HepG2 (cell line): ENCODE measurements around the gene DOCK9. TPM values are rescaled to one million over a fixed set of nuclear protein-coding genes. Genes with fewer than 3 reads are reported as not detected.

Experiments used
- ATAC-seq: fragments of 200-7000 bp; cut with Tn5 transposase; 3 replicates; pipeline ENCODE4 v1.9.1; 2020; ENCODE audit warnings: mild to moderate bottlenecking, moderate library complexity
- BruUV-seq: library from RNA; stranded (reverse); fragments of 400-500 nt; replicated peaks from 2 replicates; lab custom pipeline; 2021; lab: Mats Ljungman, UMichigan
- CTCF ChIA-PET: fragments of 300-600 bp; formaldehyde crosslinking; extraction: SDS; loops from one replicate; lab custom pipeline; 2021; ENCODE audit warnings: low total read pairs, inconsistent platforms, low intra/inter-chr PET ratio; lab: Yijun Ruan, JAX
- POLR2A ChIA-PET: fragments of 350-600 bp; sonication (Branson Sonifier 250); formaldehyde crosslinking; loops from one replicate; lab custom pipeline; 2020; ENCODE audit warnings: antibody characterized with exemption, inconsistent platforms; lab: Yijun Ruan, JAX
- DNase-seq: peaks from one replicate; pipeline ENCODE4 v3.0.0-alpha.2; 2015; ENCODE audit warnings: low spot score
- FAIRE-seq: peaks from 3 replicates; lab custom pipeline; 2011; peaks lifted over from hg19 to GRCh38; lab: Jason Lieb, UNC
- H2AFZ ChIP-seq: one replicate; pipeline ENCODE4 v1.6.1; 2011; ENCODE audit warnings: low read length, inconsistent platforms
- H3K27ac ChIP-seq: fragments of 300-600 bp; 3 replicates; pipeline ENCODE4 v1.8.0; 2011; ENCODE audit warnings: mixed run types, mild to moderate bottlenecking, mixed read lengths, low read length, inconsistent platforms; ENCODE audit not compliant: insufficient read depth; ENCODE audit errors: extremely low read length
- H3K27me3 ChIP-seq, 2 experiments: fragments of 200-600 bp in 1 of 2; 2 replicates in 1 of 2; 3 replicates in 1 of 2; pipeline versions ENCODE4 v1.6.0 to v1.8.0; 2011; ENCODE audit warnings: low read length in 2 of 2, mild to moderate bottlenecking in 2 of 2, moderate library complexity in 2 of 2, inconsistent platforms in 1 of 2; ENCODE audit not compliant: insufficient read depth in 2 of 2, control insufficient read depth in 1 of 2
- H3K36me3 ChIP-seq, 2 experiments: fragments of 200-600 bp in 1 of 2; replicated peaks in 1 of 2; 2 replicates in 1 of 2; 3 replicates in 1 of 2; pipeline versions ENCODE4 v1.5.1 to v1.8.0; 2011; ENCODE audit warnings: low read length in 2 of 2, inconsistent platforms in 1 of 2; ENCODE audit not compliant: insufficient read depth in 2 of 2, control insufficient read depth in 1 of 2
- H3K4me1 ChIP-seq: 2 replicates; pipeline ENCODE4 v1.5.1; 2012; ENCODE audit warnings: low read length, inconsistent platforms; ENCODE audit not compliant: insufficient read depth
- H3K4me2 ChIP-seq: 2 replicates; pipeline ENCODE4 v1.6.0; 2011; ENCODE audit warnings: low read depth, low read length, inconsistent platforms
- H3K4me3 ChIP-seq, 3 experiments: fragments of 200-600 bp in 1 of 3; sonication (generic), shearing (Covaris generic) in 1 of 3; replicated peaks in 1 of 3; 2 replicates each; pipeline ENCODE4 v1.5.1; 2011 to 2016; ENCODE audit warnings: low read length in 3 of 3, inconsistent platforms in 2 of 3, low read depth in 2 of 3, mild to moderate bottlenecking in 2 of 3, control low read depth in 1 of 3, mixed read lengths in 1 of 3; ENCODE audit not compliant: insufficient read depth in 1 of 3
- H3K79me2 ChIP-seq: one replicate; pipeline ENCODE4 v1.6.1; 2011; ENCODE audit warnings: low read length, inconsistent platforms; ENCODE audit not compliant: insufficient read depth
- H3K9ac ChIP-seq: 2 replicates; pipeline ENCODE4 v1.6.0; 2011; ENCODE audit warnings: mild to moderate bottlenecking, low read depth, low read length, inconsistent platforms; ENCODE audit not compliant: insufficient read depth
- H3K9me3 ChIP-seq: 2 replicates; pipeline ENCODE4 v1.5.1; 2012; ENCODE audit warnings: mild to moderate bottlenecking, low read length
- H4K20me1 ChIP-seq: 2 replicates; pipeline ENCODE4 v1.6.0; 2011; ENCODE audit warnings: inconsistent platforms, mild to moderate bottlenecking, low read length, moderate library complexity; ENCODE audit not compliant: insufficient read depth
- AKNA ChIP-seq: sonication (generic); formaldehyde crosslinking; IDR thresholded peaks from 2 replicates; pipeline ENCODE4 v1.4.0; 2020; ENCODE audit warnings: missing genetic modification reagents, borderline replicate concordance
- CAMTA2 ChIP-seq: sonication (generic); formaldehyde crosslinking; IDR thresholded peaks from 2 replicates; pipeline ENCODE4 v1.4.0; 2020; ENCODE audit warnings: mild to moderate bottlenecking, missing genetic modification reagents, borderline replicate concordance
- CTCF ChIP-seq: sonication (generic); formaldehyde crosslinking; IDR thresholded peaks from 2 replicates; pipeline ENCODE4 v1.5.0; 2020; ENCODE audit warnings: mild to moderate bottlenecking, missing genetic modification reagents, moderate library complexity
- HDAC6 ChIP-seq: fragments of 200-600 bp; sonication (generic); IDR thresholded peaks from 2 replicates; pipeline ENCODE4 v1.7.0; 2017; ENCODE audit warnings: mild to moderate bottlenecking, antibody characterized with exemption, low read length, low read depth
- MBD4 ChIP-seq: IDR thresholded peaks from 2 replicates; pipeline ENCODE4 v1.6.1; 2012; ENCODE audit warnings: low read length, inconsistent platforms, borderline replicate concordance
- RARG ChIP-seq: sonication (generic); formaldehyde crosslinking; IDR thresholded peaks from 2 replicates; pipeline ENCODE4 v1.4.0; 2020; ENCODE audit warnings: low read depth, mild to moderate bottlenecking, missing genetic modification reagents
- THAP8 ChIP-seq: sonication (generic); formaldehyde crosslinking; IDR thresholded peaks from 2 replicates; pipeline ENCODE4 v1.5.1; 2020; ENCODE audit warnings: missing genetic modification reagents, mild to moderate bottlenecking, borderline replicate concordance
- ZNF547 ChIP-seq: sonication (generic); formaldehyde crosslinking; IDR thresholded peaks from 2 replicates; pipeline ENCODE4 v1.5.1; 2020; ENCODE audit warnings: mild to moderate bottlenecking, missing genetic modification reagents
- ZNF639 ChIP-seq: conservative IDR thresholded peaks from 2 replicates; pipeline ENCODE4 v1.6.1; 2018; ENCODE audit warnings: missing genetic modification reagents
- ZNF670 ChIP-seq: sonication (generic); formaldehyde crosslinking; IDR thresholded peaks from 2 replicates; pipeline ENCODE4 v1.8.0; 2022; ENCODE audit warnings: mild to moderate bottlenecking, missing genetic modification reagents, borderline replicate concordance
- WGBS: methylation state at CpG from one replicate; pipeline ENCODE4 v1.1.6; 2017; ENCODE audit warnings: low lambda C conversion rate; 5-methylcytosine and 5-hydroxymethylcytosine counted together
- in situ Hi-C: cut with HindIII; loops from 2 replicates; pipeline ENCODE4 v1.10.0; 2017; ENCODE audit warnings: low pct_unique_long_range_greater_than_20kb; ENCODE audit not compliant: extremely low pct_ligation_motif_present
- intact Hi-C: fragments of 100-400 bp; cut with micrococcal nuclease; formaldehyde crosslinking; loops from one replicate; pipeline ENCODE4 v1.10.0; 2022; ENCODE audit not compliant: unreplicated experiment
- polyA plus RNA-seq, 8 experiments: library from polyadenylated mRNA; depleted of rRNA in 3 of 8; stranded (reverse) in 7 of 8; unstranded in 1 of 8; fragments of >200 nt; fragmentation: Illumina TruSeq in 4 of 8; extraction: Trizol in 4 of 8; gene quantifications; 2 replicates each; pipeline versions ENCODE4 v1.2.1 to v1.2.3, GENCODE V29; 2011 to 2016; ENCODE audit warnings: low read depth in 4 of 8, missing spikeins in 1 of 8, mixed read lengths in 1 of 8; ENCODE audit not compliant: insufficient read depth in 1 of 8
- total RNA-seq, 5 experiments: library from RNA; depleted of rRNA; stranded (reverse); fragments of >200 nt; fragmentation: Illumina TruSeq; extraction: Trizol; gene quantifications; 2 replicates each; pipeline ENCODE4 v1.2.3, GENCODE V29; 2016; ENCODE audit warnings: low read depth in 1 of 5

Gene DOCK9
- total and polyA plus RNA-seq, 2 of the 13 experiments (the other 11 are each of a cell fraction or from before 2014, with no cell fraction given) = 0.44 to 0.97 TPM

- CTCF ChIA-PET = no interaction called here
- Histone ChIP-seq H3K4me1 (no peaks in the 10 kb centered on the region), H2AFZ (no peak overlapping the region), H3K27ac (no peak overlapping the region), H3K27me3 (no peaks in the 10 kb centered on the region; a peak in 1 of 5 replicates), H3K4me3 (no peak overlapping the region), H4K20me1 (no peaks in the 10 kb centered on the region), H3K9ac (no peak overlapping the region), H3K79me2 (no peaks in the 10 kb centered on the region), H3K9me3 (no peaks in the 10 kb centered on the region), H3K36me3 (no peaks in the 10 kb centered on the region), H3K4me2 (no peak overlapping the region)
- TF ChIP-seq RARG (CRISPR knock-in tag) (no peak), CAMTA2 (CRISPR knock-in tag) (no peak), THAP8 (CRISPR knock-in tag) (no peak), MBD4 (no peak), ZNF639 (CRISPR knock-in tag) (no peak), HDAC6 (no peak)
- FAIRE-seq (no peak), DNase-seq (no peak), ATAC-seq (no peak)
- intact Hi-C loops (no loop called here), in situ Hi-C loops (no loop called here)
- 23% methylated on average over 4 of the region's 6 CpGs for WGBS
- no TSS peak for BruUV-seq
- POLR2A ChIA-PET = no interaction called here
Observed at GRCh38 chr13:98879957-98880356, 97.9 kb downstream of the DOCK9 start.

- ChIA-PET CTCF (no interaction called here), POLR2A (no interaction called here)
- Histone ChIP-seq H3K4me3 (no peak overlapping the region), H3K27ac (no peak overlapping the region), H3K79me2 (no peaks in the 10 kb centered on the region), H3K4me1 (no peaks in the 10 kb centered on the region), H4K20me1 (no peaks in the 10 kb centered on the region), H2AFZ (no peak overlapping the region), H3K27me3 (no peaks in the 10 kb centered on the region; a peak in 1 of 5 replicates), H3K9ac (no peak overlapping the region), H3K9me3 (no peaks in the 10 kb centered on the region), H3K36me3 (no peaks in the 10 kb centered on the region), H3K4me2 (no peak overlapping the region)
- in situ Hi-C loops (no loop called here), intact Hi-C loops (no loop called here)
- no peak for DNase-seq
- no peak for ATAC-seq
- BruUV-seq = no TSS peak
- 72% methylated on average over 4 of the region's 4 CpGs for WGBS
- no peak for FAIRE-seq
- no peak for TF ChIP-seq CTCF (CRISPR knock-in tag)
- TF ChIP-seq ZNF670 = no peak
- TF ChIP-seq ZNF547 (CRISPR knock-in tag) = no peak
- TF ChIP-seq AKNA = no peak
Observed at GRCh38 chr13:98879127-98879520, 98.7 kb downstream of the DOCK9 start.
